Fibroblast of skin of left quadriceps (primary cell): ENCODE measurements around the gene HDC.
A peak's percentile ranks its signal among the peaks of the same experiment; 100 is the strongest.

Source experiments
- DNase-seq, 2 experiments: peaks; one replicate each; pipeline ENCODE4 v3.0.0-alpha.2; 2013; ENCODE audit warnings: low read depth in 2 of 2

The HDC gene

GRCh38 chr15:50252556-50252955 lies 13.0 kb downstream of the HDC start:
- no peak for DNase-seq

- DNase-seq, result no peak
Observed at GRCh38 chr15:50251638-50252182, 13.8 kb downstream of the HDC start.

- no peak for DNase-seq
Observed at GRCh38 chr15:50250760-50251394, 14.6 kb downstream of the HDC start.

GRCh38 chr15:50249704-50250103 lies 15.8 kb downstream of the HDC start:
- DNase-seq, result no peak

GRCh38 chr15:50248994-50249582 lies 16.4 kb downstream of the HDC start:
- DNase-seq, result no peak

- no peak for DNase-seq
Observed at GRCh38 chr15:50247819-50248655, 17.5 kb downstream of the HDC start.

GRCh38 chr15:50246631-50247030 lies 18.9 kb downstream of the HDC start:
- no peak for DNase-seq

GRCh38 chr15:50244959-50245624 lies 20.4 kb downstream of the HDC start:
- DNase-seq, result no peak

- DNase-seq, result no peak
Observed at GRCh38 chr15:50244153-50244552, 21.4 kb downstream of the HDC start.

- DNase-seq, result peak; percentile 30 to 36
Observed at GRCh38 chr15:50241684-50242450, 23.7 kb downstream of the HDC start.

- DNase-seq, result no peak
Observed at GRCh38 chr15:50238255-50238654, 27.3 kb downstream of the HDC start.

- no peak for DNase-seq
Observed at GRCh38 chr15:50236433-50236832, 29.1 kb downstream of the HDC start.

- DNase-seq, result no peak
Observed at GRCh38 chr15:50235794-50236193, 29.7 kb downstream of the HDC start.

GRCh38 chr15:50234764-50235163 lies 30.8 kb downstream of the HDC start:
- DNase-seq, result no peak

- DNase-seq, result no peak
Observed at GRCh38 chr15:50233192-50233736, 32.3 kb downstream of the HDC start.

GRCh38 chr15:50232791-50233190 lies 32.7 kb downstream of the HDC start:
- no peak for DNase-seq

- no peak for DNase-seq
Observed at GRCh38 chr15:50231761-50232160, 33.8 kb downstream of the HDC start.

- DNase-seq, result no peak
Observed at GRCh38 chr15:50229336-50229735, 36.2 kb downstream of the HDC start.

GRCh38 chr15:50228866-50229265 lies 36.7 kb downstream of the HDC start:
- no peak for DNase-seq

GRCh38 chr15:50227076-50227475 lies 38.5 kb downstream of the HDC start:
- DNase-seq, result peak in 1 of 2 experiments; percentile 15

GRCh38 chr15:50225938-50226337 lies 39.6 kb downstream of the HDC start:
- no peak for DNase-seq
